Measurements from ENCODE around the gene DTX2.
"Not testable (repeated sequence)": the region's sequence is repeated elsewhere in the genome, so short reads cannot be mapped to it uniquely, and the experiment has no call there.

GRCh38 chr7:76440404-76440803, 21.1 kb upstream of the DTX2 start:
- not testable (repeated sequence) for TF ChIP-seq POLR2A, CTCF (IDR thresholded peaks at IDR 0.05)

All from right lobe of liver (tissue), 4 donors.